Stimulated activated CD8-positive, alpha-beta memory T cell treated with anti-CD3 and anti-CD28 coated beads, Interleukin-15, amount 100 ng/mL, for 24 hours (primary cell): Measurements from ENCODE around the gene MATCAP1.

ENCODE experiments used
- DNase-seq: peaks from one replicate; pipeline ENCODE4 v3.0.0-alpha.2; 2020; ENCODE audit warnings: low read depth

The MATCAP1 gene

DNA sequence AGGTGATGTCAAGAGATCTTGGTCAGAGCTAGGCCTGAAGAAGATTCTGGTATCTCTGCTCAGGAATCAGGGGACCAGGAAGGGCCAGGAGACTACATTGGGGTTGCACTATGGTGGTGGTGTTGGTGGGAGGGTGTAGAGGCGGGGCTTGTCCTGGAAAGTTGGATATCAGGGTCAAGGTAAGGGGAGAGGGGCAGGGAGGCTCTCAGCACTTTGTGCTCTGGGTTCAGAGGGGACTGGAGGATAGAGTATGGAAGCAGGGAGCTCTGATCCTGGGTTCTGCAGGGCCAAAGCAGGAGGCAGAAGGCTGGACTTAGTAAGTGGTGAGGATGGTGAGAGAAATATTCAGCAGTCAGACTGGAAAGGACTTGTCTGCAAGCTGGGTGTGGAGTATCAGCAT, 10.4 kb downstream of the MATCAP1 start:
- DNase-seq: no peak

DNA sequence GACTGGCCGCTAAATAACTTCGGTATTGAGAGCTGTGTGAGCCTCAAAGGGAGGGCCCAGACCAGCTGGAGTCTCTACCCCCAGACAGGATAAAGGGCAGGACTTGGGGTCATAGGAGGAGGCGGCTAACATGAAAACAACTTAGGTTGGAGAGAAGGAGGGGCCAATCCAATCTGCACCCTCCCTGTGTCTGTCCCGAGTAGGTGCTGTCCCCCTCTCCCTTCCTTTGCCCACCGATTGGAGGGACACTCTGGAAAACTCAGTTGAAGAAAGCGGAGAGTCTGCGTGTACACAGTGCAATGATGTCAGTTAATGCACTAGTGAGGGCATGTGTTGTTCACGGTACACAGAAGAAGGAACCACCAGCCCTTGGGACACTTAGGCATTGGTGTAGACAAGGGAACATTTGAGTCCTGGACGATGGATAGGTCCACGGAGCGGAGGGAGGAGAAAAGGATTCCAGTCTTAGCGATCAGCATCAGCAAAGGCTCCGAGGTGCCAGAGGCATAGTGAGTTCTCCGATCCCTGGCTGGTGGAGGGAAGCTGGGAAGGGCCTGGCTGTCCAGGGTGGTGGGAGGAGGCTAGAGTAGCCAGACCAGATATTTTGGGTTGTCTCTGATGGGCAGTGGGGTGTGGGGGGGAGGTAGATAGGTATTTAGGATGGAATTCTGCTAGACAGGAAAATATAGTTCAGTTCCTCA, 12.7 kb downstream of the MATCAP1 start:
- no peak for DNase-seq

DNA sequence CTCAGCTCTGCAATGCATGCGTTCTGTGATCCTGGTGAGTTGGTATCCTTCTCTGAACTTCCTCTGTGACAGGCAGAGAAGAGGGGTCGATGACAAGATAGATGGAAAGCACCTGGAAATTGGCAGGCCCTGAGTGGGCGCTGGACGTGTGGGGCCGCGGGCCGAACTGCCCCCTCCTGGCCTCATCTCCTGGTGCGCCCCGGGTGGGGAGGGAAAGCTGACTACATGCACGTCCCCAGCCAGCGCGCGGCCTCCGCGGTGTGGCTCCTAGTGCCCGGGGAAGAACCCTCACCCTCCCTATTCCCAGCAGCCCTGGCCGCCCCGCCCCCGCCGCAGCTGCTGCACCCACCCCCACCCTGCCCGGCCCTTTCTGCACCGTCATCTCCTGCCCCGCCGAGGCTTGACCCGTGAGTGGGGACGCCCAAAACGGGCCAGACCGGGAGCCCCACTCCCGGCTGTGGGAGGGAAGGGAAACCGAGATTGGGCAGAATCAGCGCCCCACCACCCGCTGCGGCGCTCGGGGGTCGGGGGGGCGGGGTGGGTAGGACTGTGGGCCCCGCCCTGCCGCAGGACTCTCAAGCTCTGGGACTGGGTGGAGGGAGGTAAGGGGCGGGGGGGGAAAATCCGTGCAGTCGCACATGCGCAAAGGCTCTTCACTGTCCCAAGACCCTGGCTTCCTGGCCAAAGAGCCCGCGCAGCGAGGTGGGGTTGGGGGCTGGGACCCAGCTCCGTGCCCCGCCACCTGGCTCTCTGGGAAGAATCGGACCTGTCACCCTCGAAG, 13.4 kb downstream of the MATCAP1 start, which contains the start of gene NOL3:
Gene NOL3 (plus strand): TSS at position 371 of the 781 bp plus-strand sequence.
- no peak for DNase-seq

DNA sequence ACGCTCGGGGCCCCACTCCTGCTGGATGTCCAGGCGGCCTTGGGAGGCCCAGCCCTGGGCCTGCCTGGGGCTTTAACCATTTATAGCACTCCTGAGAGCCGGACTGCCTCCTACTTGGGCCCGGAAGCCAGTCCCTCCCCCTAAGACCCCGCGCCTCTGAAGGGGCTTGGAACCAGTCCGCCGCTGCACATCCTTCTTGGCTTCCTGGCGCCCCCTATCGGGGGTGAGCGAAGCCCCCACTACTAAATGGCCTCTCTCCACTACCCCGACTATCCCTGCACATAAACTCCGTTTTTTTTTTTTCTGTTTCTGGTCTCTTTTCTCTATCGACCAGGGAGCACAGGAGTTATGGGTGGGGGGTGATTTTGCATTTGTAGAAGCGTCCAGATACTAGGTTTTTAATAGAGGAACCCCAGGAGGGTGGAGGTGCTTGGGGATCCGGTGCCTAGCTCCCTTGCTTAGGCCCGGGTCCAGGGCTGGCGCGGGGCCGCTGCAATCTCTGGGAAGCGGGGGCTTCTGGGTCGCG, 14.1 kb downstream of the MATCAP1 start:
- no peak for DNase-seq

DNA sequence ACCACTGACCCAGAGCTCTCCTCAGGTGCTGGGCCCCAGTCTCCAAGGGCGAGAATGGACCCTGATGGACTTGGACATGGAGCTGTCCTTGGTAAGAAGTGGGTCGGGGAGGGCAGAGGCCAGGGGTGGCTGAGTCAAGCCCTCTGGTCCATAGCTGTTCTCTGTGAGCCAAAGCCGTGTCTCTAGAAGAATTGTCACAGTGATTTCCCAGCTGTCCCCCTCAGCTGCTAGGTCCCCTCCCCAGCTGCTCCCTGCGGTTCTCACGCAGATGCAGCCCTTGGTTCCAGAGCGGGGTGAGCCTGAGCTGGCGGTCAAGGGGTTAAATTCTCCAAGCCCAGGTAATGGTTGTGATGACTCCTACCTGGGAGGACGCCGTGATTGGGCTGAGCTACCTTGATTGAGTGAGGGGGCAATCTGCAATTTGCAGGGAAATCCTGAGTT, 14.7 kb downstream of the MATCAP1 start:
- no peak for DNase-seq

DNA sequence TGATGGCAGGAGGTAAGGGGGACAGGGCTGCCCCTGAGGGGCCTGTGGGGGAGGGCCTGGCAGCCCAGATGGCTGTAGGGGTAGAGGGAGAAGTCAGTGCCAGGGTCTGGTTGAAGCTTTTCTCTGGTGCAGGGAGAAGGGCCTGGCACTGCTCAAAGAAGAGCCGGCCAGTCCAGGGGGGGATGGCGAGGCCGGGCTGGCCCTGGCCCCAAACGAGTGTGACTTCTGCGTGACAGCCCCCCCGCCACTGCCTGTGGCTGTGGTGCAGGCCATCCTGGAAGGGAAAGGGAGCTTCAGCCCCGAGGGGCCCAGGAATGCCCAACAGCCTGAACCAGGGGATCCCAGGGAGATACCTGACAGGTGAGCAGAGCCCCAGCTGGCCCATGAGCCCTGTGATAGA, 16.2 kb downstream of the MATCAP1 start:
- DNase-seq: no peak

DNA sequence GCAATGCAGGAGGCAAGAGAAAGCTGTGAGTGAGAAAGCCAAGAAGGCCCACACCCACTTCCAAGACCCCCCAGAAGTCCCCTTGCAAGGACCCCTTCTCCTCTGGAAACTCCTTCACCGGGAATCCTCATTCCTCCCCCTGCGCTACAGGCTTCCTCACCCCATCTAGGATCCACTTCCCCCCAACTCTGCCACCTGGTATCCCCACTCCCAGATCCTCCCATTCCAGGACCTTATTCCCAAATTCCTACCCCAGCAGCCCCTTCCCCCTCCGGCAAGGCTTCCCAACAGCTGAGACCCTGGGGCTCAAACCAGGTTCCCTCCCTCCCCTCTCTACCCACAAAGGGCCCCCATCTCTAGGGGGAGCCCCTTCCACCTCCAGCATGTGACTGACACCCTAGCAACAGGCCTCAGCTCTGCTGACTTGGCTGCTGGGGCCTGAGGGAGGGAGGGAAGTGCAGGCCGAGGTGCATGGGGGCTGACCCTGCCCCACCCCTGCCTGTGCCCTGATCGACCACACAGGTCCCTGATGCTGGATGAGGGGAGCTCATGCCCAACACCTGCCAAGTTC, 17.1 kb downstream of the MATCAP1 start:
- no peak for DNase-seq

DNA sequence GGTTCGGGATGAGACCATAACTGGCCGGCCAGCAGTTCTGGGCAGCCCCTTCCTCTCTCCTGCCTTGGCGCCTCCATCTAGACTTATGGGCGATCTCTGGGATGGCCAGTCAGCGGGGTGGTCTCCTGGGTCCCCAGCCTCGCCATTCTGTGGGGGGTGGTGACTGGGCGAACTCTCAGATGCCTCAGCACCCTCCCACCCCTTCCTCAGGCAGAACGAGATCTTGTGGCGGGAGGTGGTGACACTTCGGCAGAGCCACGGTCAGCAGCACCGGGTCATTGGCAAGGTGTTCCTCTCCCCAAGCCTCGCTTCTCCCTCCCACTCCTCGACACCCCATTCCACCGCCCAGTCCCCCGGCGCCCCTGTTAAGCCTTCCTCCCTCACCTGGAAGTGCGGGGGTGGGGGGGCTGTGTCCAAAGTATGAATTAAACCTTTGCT, 17.6 kb downstream of the MATCAP1 start:
- DNase-seq: no peak

DNA sequence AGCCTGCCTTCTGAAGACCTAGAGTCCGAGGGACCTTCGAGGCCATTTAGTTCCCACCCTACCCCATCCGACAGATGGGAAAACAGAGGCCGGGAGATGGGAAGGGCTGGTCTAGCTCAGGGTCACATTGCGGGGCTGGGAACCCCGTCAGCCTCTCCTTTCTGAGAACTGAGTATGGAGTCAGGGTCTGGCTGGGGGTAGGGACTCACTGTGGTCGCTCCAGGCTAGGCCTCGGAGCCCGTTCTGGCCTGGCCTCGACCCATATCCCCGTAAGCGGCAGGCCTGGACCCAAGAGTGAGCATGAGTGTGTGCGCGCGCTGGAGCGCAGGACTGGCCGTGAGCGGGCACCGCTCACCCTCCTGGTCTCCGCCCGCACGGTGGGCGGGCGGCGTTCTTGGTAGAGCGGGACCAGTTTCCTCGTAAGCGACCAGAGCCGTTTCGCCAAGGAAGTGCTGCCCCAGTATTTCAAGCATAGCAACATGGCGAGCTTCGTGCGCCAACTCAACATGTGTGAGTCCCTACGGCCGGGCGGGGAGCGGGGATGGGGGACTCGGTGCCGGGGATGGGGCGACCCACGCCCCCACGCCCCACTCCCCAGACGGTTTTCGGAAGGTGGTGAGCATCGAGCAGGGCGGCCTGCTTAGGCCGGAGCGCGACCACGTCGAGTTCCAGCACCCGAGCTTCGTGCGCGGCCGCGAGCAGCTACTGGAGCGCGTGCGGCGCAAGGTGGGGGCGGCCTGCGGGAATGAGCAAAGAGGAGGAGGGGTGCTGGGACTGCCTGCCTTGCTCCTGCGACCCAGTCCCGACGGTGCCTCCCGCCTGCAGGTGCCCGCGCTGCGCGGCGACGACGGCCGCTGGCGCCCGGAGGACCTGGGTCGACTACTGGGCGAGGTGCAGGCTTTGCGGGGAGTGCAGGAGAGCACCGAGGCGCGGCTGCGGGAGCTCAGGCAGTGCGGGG, 18.4 kb downstream of the MATCAP1 start:
- DNase-seq: no peak

DNA sequence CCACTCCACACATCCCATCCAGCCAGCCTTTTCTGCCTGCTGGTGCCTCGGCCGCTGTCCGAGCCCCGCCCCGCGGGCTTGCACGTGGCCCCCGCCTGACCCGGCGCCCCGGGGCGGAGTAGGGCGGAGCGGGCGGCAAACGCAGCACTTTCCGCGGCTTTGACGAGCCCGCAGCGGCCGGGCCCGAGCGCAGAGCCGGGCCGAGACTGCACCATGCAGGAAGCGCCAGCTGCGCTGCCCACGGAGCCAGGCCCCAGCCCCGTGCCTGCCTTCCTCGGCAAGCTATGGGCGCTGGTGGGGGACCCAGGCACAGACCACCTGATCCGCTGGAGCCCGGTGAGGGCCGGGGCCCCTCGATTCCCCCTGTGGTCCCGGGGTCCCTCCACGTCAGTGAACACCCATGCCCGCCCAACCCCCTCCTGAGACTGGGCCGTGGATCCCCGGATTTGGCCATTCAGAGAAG, 19.1 kb downstream of the MATCAP1 start, which contains the start of gene HSF4:
Gene HSF4 (plus strand): TSS at position 147 of the 463 bp plus-strand sequence. CDS start 67 bp downstream, at position 214.
- DNase-seq: no peak

DNA sequence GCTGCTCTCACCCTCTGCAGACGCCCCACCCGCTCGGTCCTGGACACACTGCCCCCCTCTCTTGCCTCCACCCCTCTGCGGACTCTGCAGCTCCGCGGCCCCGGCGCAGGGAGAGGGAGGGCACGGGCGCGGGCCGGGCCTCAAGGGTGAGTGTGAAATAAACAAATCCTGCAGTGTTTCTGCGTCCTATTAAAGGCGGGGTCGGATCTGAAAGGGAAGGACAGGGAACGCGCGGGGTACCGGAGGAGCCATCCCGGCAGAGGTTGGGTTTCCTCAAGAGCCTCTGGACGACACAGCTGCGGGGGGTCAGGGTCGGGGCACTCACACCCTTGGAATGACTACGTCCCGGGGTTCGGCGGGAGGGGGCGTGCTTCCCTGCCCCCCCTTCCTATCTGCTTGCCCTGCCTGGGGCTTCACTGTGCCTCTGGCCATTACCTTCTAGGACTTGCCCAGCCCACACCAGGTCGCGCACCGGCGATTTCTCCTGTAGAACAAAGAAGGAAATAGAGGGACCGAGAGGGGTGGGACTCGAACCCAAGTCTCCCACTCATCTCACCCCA, 19.7 kb downstream of the MATCAP1 start:
- no peak for DNase-seq

DNA sequence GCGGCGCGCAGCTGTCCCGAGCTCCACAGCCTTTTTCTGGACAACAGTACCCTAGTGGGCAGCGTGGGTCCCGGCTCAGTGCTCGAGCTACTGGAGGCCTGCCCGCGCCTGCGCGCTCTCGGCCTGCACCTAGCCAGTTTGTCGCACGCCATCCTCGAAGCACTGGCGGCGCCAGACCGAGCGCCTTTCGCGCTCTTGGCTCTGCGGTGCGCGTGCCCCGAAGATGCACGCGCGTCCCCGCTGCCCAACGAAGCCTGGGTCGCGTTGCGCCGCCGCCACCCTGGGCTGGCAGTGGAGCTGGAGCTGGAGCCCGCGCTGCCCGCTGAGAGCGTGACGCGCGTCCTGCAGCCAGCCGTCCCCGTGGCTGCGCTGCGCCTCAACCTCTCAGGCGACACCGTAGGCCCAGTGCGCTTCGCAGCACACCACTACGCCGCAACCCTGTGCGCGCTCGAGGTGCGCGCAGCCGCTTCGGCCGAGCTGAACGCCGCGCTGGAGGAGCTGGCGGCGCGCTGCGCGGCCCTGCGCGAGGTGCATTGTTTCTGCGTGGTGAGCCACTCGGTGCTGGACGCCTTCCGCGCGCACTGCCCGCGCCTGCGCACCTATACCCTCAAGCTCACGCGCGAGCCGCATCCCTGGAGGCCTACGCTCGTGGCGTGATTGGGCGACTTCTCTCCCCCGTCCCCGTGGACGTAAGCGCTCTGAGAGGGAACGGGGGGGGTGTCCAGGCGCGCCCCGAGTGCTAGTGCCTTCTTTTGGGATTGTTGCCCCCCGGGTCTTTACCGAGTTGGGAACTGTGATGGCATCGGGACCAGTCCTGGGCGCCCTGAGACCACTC, 20.4 kb downstream of the MATCAP1 start:
- no peak for DNase-seq

DNA sequence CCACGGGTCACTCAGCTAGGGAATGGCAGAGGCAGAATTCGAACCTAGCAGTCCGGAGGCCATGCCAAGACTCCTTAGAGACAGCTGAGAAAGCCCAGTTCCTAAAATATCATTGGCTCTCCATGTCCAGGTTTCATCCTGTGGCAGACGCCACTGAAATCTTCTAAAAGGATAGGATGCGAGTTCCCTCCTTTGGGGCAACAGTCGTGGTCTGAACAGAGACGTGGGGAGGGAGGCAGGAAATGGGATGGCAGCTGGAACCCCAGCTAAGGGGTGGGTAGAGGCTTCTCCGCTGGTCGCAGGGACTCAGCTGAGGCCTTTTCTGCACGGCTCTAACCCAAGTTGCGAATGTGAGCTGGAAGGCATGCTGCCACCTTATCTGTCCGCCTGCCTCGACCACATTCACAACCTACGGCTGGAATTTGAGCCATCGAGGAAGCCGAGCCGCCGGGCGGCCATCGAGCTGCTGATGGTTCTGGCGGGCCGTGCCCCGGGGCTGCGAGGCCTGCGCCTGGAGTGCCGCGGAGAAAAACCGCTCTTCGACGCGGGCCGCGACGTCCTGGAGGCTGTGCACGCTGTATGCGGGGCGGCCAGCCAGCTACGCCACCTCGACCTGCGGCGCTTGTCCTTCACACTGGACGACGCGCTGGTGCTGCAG, 21.1 kb downstream of the MATCAP1 start:
- no peak for DNase-seq

DNA sequence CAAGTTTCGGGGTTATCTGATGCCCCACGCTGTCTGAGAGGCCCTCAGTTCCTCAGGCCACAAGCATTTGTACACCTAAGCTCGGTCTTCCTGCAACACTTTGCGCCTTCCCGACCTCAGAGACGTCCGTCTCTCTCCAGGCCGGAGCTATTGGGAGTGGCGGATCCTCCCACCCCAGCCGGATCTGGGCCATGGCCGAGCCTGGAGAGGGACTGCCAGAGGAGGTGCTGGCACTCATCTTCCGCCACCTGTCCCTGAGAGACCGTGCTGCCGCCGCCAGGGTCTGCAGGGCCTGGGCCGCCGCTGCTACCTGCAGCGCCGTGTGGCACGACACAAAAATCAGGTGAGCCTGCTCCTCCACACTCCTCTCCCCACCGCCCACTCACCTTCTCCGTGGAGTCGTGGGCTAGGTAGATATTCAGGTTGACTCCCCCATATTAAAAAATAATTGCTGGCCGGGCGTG, 22.1 kb downstream of the MATCAP1 start:
- no peak for DNase-seq

DNA sequence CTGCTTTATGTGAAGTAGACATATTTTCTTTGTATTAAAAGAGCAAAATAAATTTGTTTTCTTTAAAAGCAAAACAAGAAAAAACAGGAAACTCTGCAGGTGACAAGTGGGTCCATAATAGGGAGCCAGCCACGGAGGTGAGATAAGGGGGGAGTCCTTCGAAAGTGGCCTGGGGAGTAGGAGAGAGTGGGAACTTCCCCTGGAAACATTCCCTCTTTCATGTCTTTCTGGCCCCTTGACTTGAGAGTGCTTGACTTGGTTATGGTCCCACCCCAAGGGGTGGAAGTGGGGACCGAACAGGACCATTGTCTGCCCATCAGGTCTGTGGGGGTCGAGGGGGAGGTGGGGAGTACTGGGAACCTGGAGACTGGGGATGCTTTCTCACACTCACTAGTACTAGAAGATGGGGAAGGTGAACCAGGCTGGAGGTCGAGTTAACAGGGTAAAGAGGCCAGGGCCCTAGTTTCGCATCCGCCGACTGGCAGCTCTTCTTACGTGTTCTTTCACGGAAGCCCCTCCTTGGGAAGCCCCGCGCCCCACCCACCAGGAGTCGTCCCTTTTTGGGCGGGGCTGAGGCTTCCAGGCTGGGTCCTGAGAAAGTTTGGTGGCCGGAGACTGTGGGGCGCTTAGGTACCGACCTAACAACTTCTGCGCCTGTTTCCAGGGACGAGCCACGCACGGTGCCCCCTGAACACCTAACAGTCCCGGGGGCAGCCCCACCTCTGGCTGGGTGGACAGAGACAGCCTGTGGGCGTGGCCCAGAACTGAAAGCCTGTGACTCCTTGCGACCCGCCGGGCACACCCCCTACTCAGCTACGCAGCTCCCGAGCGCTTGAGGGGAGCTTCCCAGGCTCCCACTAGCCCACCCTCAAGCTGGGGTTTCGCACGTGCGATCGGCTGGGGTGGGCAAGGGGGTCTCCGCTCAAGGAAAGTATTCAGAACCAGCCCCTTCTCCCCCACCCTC, 24.8 kb downstream of the MATCAP1 start:
- DNase-seq: no peak

DNA sequence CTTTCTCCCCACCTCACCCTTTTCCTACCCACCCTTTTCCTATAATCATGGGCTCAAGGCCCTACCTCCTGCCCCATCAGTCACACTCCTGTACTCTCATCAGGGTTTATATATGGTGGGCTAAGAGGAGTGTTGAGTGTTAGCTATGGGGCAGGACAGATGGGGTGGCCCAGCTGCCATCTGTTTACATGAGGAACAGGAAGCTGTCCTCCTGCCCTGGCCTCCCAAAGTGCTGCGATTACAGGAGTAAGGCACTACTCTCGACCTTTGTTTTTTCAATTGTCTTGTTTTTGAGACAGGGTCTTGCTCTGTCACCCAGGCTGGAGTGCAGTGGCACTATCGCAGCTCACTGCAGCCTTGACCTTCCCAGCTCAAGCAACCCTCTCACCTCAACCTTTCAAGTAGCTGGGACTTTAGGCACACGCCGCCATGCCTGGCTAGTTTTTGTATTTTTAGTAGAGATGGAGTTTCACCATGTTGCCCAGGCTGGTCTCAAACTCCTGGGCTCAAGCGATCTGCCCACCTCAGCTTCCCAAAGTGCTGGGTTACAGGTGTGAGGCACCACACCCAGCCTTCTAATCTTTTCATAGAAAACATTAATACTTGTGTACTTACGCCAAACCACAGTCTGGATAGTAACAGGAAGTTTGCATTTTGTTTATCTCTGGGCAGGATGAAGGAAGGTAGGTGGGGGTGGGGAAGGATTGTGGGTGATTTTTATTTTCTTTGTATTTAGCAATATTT, 25.7 kb downstream of the MATCAP1 start:
- DNase-seq: no peak

DNA sequence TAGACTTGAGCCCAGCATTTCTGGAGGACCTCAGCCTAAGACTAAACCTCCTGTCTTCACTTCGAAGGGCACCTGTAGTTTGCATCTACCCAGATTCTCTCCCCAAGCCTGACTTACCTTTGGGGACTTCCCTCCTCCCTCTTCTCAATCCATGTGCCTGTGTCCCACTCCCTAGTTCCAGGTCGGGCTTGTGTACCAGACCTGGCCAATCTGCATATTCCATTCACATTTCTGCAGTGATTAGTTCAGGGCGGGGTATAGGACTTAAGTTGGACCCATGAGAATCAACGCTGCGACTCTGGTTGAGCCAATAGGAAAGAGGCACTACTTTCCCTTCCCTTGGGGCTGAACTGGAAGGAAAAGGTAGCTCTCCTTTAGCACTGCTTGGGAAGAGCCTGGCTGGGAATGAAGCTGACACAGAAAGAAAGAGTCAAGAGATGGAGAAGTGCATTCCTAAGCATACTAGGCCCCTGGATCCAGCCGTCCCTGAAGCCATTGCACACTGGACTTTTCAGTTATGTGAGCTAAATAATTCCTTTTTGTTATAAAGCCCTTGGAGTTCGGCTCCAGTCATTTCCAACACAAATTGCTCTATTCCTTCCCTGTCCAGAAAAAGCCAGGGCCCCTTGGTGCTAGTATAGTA, 26.5 kb downstream of the MATCAP1 start:
- no peak for DNase-seq
